ENCODE measurements around the gene ERICH4.

GRCh38 chr19:41433171-41433570 lies 9.8 kb upstream of the ERICH4 start:
- no peak for TF ChIP-seq JUND (IDR thresholded peaks at IDR 0.05)
- no peak for TF ChIP-seq CTCF (IDR thresholded peaks at IDR 0.05 in 2 of 3, conservative IDR thresholded peaks at IDR 0.05 in 1 of 3; ENCODE audit: borderline replicate concordance in 1 of 3, insufficient read depth in 1 of 3, low read depth in 2 of 3, low read length in 2 of 3)

All from HCT116 (cell line).